ENCODE results near the gene GRIK4. TPM values are rescaled to one million over a fixed set of nuclear protein-coding genes. Genes with fewer than 3 reads are reported as not detected.

Gene GRIK4
- polyA plus RNA-seq, 1 experiment, result 0.55 TPM

DNA sequence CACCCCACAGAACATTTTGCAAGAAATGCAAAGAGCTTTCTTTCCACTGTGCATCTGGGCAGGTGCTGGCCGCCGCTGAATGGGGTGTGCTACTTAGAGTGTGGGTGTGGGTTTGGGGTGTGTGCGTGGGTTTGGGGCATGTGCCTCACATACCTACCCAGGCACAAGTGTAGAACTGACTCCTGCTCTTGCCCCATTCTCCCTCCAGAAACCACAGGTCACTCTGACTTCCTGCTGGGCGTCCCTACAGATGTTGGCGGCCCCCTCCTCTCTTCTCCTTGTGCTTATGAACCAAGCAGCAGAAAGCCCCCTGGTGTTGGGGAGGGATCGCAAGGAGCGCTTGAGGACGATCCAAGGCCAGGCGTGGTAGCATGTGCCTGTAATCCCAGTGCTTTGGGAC is 63.9 kb downstream of the GRIK4 start:
- Histone ChIP-seq H3K9me3 (ENCODE audit: control insufficient read depth, insufficient read depth, low read length) (no peaks in the 10 kb centered on the region), H3K27me3 (ENCODE audit: control insufficient read depth, insufficient read depth, low read length) (peaks cover 32% of the 10 kb centered on the region), H3K4me3 (ENCODE audit: low read depth, low read length) (no peak overlapping the region), H3K27ac (ENCODE audit: low read depth, low read length) (no peak overlapping the region)
- no peak for DNase-seq (ENCODE audit: low read depth, low spot score)
- TF ChIP-seq, protein P1, sequence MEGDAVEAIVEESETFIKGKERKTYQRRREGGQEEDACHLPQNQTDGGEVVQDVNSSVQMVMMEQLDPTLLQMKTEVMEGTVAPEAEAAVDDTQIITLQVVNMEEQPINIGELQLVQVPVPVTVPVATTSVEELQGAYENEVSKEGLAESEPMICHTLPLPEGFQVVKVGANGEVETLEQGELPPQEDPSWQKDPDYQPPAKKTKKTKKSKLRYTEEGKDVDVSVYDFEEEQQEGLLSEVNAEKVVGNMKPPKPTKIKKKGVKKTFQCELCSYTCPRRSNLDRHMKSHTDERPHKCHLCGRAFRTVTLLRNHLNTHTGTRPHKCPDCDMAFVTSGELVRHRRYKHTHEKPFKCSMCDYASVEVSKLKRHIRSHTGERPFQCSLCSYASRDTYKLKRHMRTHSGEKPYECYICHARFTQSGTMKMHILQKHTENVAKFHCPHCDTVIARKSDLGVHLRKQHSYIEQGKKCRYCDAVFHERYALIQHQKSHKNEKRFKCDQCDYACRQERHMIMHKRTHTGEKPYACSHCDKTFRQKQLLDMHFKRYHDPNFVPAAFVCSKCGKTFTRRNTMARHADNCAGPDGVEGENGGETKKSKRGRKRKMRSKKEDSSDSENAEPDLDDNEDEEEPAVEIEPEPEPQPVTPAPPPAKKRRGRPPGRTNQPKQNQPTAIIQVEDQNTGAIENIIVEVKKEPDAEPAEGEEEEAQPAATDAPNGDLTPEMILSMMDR (IDR thresholded peaks at IDR 0.05; ENCODE audit: low read depth, low read length), result no peak
- CTCF ChIA-PET, result no interaction called here
- POLR2A ChIA-PET, result interaction anchor here (0.6 kb wide), 1 partner anchor 26 kb away, joined by 4 read pairs; no protein-coding TSS in a partner anchor

DNA sequence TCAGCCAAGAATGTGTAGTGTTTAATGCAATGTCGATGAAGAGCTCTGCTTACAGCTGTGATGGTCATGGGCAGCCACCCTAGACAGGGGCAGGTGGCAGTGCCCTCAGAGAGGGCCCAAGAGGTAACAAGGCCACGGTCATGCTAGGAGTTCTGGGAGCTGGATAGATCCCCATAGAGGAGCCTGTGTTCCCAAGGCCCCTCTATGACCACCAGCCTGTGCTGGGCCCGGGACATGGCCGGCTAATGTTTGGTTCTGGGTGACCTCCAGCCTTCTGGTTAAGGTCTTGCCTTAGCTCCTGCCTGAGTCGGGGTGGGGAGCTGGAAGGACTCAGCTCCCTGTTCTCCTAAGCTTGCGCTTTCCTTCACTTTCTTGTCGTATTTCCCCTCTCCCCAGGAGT is 65.1 kb downstream of the GRIK4 start:
- peaks cover 32% of the 10 kb centered on the region for H3K27me3 ChIP-seq (ENCODE audit: control insufficient read depth, insufficient read depth, low read length)
- no peak for DNase-seq (ENCODE audit: low read depth, low spot score)
- ChIA-PET POLR2A (no interaction called here), CTCF (interaction anchor here (0.6 kb wide), 1 partner anchor 30 kb away, joined by 4 read pairs; no protein-coding TSS in a partner anchor)
- TF ChIP-seq, protein P1 (IDR thresholded peaks at IDR 0.05; ENCODE audit: low read depth, low read length), result no peak
- H3K27ac ChIP-seq (ENCODE audit: low read depth, low read length), result no peak overlapping the region
- no peak overlapping the region for H3K4me3 ChIP-seq (ENCODE audit: low read depth, low read length)
- no peaks in the 10 kb centered on the region for H3K9me3 ChIP-seq (ENCODE audit: control insufficient read depth, insufficient read depth, low read length)

DNA sequence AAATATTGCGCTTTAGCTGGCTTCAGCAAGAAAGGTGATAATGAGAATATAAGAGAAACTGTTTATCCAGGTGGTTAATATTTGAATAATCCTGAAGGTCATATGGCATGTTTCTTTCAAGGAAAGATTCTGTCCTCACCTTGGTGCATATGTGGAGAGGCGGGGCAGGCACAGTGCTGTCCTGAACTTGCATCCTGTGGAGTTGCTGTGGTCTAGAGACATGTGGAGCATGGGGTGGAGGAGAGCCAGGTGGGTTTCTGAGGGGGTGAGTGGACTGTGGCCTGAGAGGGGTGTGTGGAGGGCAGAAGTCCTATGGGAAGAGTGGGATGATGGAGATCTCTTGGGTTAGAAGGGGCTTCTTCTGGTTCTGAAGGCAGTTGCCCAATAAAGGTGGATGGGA is 65.5 kb downstream of the GRIK4 start:
- Histone ChIP-seq H3K27ac (ENCODE audit: low read depth, low read length) (no peak overlapping the region), H3K9me3 (ENCODE audit: control insufficient read depth, insufficient read depth, low read length) (no peaks in the 10 kb centered on the region), H3K27me3 (ENCODE audit: control insufficient read depth, insufficient read depth, low read length) (peaks cover 32% of the 10 kb centered on the region), H3K4me3 (ENCODE audit: low read depth, low read length) (no peak overlapping the region)
- ChIA-PET CTCF (interaction anchor here (0.6 kb wide), 1 partner anchor 30 kb away, joined by 4 read pairs; no protein-coding TSS in a partner anchor), POLR2A (no interaction called here)
- DNase-seq (ENCODE audit: low read depth, low spot score), result no peak
- TF ChIP-seq, protein P1 (IDR thresholded peaks at IDR 0.05; ENCODE audit: low read depth, low read length), result no peak

DNA sequence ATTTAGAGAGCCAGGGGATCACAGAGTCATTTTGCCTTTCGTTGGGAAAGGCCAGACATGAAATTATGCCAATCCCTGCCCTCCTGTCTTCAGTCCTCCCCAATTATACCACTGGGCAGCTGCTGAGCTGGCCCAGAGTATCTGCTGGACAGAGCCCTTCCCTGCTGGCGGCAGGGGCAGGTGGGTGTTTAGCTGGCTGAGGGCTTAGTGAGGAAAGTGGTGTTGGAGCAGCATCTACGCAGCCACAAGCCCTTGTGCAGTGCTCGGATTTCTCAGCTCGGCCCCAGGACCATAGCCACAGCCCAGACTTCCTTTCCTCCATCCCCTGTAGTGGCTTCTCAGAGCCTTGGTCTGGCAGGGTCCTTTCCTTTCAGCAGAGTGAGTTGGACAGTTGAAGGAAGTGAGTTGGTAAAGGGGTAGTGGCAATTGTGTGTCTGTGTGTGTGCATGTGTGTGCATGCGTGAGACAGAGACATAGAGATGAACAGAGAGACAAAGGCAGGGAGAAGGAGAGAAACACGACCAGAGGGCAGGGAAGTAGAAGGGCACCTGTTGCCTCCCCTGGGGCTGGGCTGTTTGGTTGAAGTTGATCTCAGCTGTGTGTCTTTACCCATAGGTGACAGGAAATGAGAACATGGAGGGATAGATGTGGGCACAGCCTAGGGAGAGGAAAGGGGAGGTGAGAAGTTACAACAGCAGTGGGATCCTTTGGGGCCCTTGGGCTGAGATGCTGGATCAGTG is 66.2 kb downstream of the GRIK4 start:
- ChIA-PET POLR2A (no interaction called here), CTCF (no interaction called here)
- H3K27me3 ChIP-seq (ENCODE audit: control insufficient read depth, insufficient read depth, low read length), result peaks cover 32% of the 10 kb centered on the region
- H3K27ac ChIP-seq (ENCODE audit: low read depth, low read length), result no peak overlapping the region
- H3K9me3 ChIP-seq (ENCODE audit: control insufficient read depth, insufficient read depth, low read length), result no peaks in the 10 kb centered on the region
- no peak overlapping the region for H3K4me3 ChIP-seq (ENCODE audit: low read depth, low read length)
- DNase-seq (ENCODE audit: low read depth, low spot score), result no peak
- TF ChIP-seq, protein P1 (IDR thresholded peaks at IDR 0.05; ENCODE audit: low read depth, low read length), result no peak

DNA sequence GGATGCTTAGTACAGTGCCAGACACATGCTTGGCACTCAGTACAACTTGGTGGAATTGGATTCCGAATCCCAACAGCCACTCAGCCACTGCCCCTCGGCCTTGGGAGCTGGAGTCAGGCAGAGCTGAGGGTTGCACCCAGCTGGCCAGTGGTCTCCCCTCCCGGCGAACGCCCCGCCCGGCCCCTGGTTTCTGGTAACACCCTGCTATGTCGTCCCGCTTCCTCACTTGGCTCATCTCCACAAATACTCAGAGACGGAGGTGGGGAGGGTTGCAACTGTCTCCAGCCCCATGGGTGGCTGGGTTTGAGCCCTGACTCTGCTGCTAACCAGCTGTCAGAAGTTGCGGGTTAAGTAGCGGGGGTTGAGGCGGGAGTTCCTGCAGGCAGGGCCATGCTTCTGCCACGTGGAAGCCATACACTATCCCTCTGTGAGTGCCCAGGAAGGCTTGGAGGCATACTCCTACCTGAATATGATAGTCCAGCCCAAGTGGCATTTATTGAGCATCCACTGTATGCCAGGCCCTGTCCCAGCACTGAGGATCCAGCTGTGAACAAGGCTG is 67.1 kb downstream of the GRIK4 start:
- no peaks in the 10 kb centered on the region for H3K9me3 ChIP-seq (ENCODE audit: control insufficient read depth, insufficient read depth, low read length)
- no peak overlapping the region for H3K27ac ChIP-seq (ENCODE audit: low read depth, low read length)
- no peak for DNase-seq (ENCODE audit: low read depth, low spot score)
- POLR2A ChIA-PET, result no interaction called here
- CTCF ChIA-PET, result no interaction called here
- TF ChIP-seq, protein P1 (IDR thresholded peaks at IDR 0.05; ENCODE audit: low read depth, low read length), result no peak
- peaks cover 32% of the 10 kb centered on the region for H3K27me3 ChIP-seq (ENCODE audit: control insufficient read depth, insufficient read depth, low read length)
- H3K4me3 ChIP-seq (ENCODE audit: low read depth, low read length), result no peak overlapping the region

Measured in AG04450 (cell line).